Endothelial cell of umbilical vein (primary cell): Measurements from ENCODE around the gene GAB1. TPM values are rescaled to one million over a fixed set of nuclear protein-coding genes. Genes with fewer than 3 reads are reported as not detected.

ENCODE experiments used
- BruUV-seq: library from RNA; stranded (reverse); fragments of 400-500 nt; replicated peaks from 2 replicates; lab custom pipeline; 2021; lab: Mats Ljungman, UMichigan
- CTCF ChIA-PET: fragments of 300-600, 350-600 bp; sonication (Branson Sonifier 250); formaldehyde crosslinking; loops from one replicate; lab custom pipeline; 2021; ENCODE audit warnings: antibody characterized with exemption, inconsistent platforms; lab: Charles Lee
- POLR2A ChIA-PET: fragments of 300-600, 350-600 bp; sonication (Branson Sonifier 250); formaldehyde crosslinking; loops from one replicate; lab custom pipeline; 2021; ENCODE audit warnings: antibody characterized with exemption, inconsistent platforms; lab: Charles Lee
- DNase-seq: peaks from one replicate; pipeline ENCODE4 v3.0.0-alpha.2; 2011; ENCODE audit warnings: low read depth, low spot score
- FAIRE-seq: peaks from 2 replicates; lab custom pipeline; 2011; peaks lifted over from hg19 to GRCh38; lab: Jason Lieb, UNC
- H2AFZ ChIP-seq: 2 replicates; pipeline ENCODE4 v1.6.0; 2012; ENCODE audit warnings: low read depth, low read length, control low read depth, inconsistent platforms
- H3K27ac ChIP-seq: 2 replicates; pipeline ENCODE4 v1.5.1; 2011; ENCODE audit warnings: low read depth, mild to moderate bottlenecking, control low read depth, low read length, moderate library complexity; ENCODE audit not compliant: insufficient read depth
- H3K27me3 ChIP-seq, 2 experiments: 2 replicates each; pipeline versions ENCODE4 v1.6.0 to v1.6.1; 2011; ENCODE audit warnings: low read length in 2 of 2, mixed read lengths in 1 of 2; ENCODE audit not compliant: control insufficient read depth in 2 of 2, insufficient read depth in 2 of 2
- H3K36me3 ChIP-seq, 2 experiments: 2 replicates in 1 of 2; 3 replicates in 1 of 2; pipeline ENCODE4 v1.5.1; 2011; ENCODE audit warnings: low read length in 2 of 2, mild to moderate bottlenecking in 1 of 2, moderate library complexity in 1 of 2; ENCODE audit not compliant: control insufficient read depth in 2 of 2, insufficient read depth in 2 of 2; ENCODE audit errors: extremely low read depth in 1 of 2
- H3K4me1 ChIP-seq: 3 replicates; pipeline ENCODE4 v1.5.1; 2011; ENCODE audit warnings: mild to moderate bottlenecking, low read length; ENCODE audit not compliant: control insufficient read depth, insufficient read depth; ENCODE audit errors: extremely low read depth
- H3K4me2 ChIP-seq: 2 replicates; pipeline ENCODE4 v1.6.1; 2011; ENCODE audit warnings: low read length, control low read depth, mixed read lengths; ENCODE audit not compliant: insufficient read depth
- H3K4me3 ChIP-seq, 3 experiments: fragments of 200-600 bp in 1 of 3; sonication (generic), shearing (Covaris generic) in 1 of 3; replicated peaks in 1 of 3; 2 replicates each; pipeline ENCODE4 v1.5.1; 2011 to 2016; ENCODE audit warnings: control low read depth in 3 of 3, low read length in 3 of 3, mild to moderate bottlenecking in 2 of 3, inconsistent platforms in 1 of 3, low read depth in 1 of 3, moderate library complexity in 1 of 3; ENCODE audit not compliant: insufficient read depth in 1 of 3
- H3K79me2 ChIP-seq: 2 replicates; pipeline ENCODE4 v1.6.0; 2012; ENCODE audit warnings: low read length, inconsistent platforms; ENCODE audit not compliant: control insufficient read depth, insufficient read depth
- H3K9ac ChIP-seq: replicated peaks from 2 replicates; pipeline ENCODE3; 2011; ENCODE audit warnings: low read length, control low read depth; ENCODE audit not compliant: insufficient read depth; ENCODE audit errors: extremely low read depth
- H3K9me1 ChIP-seq: replicated peaks from 3 replicates; pipeline ENCODE4 v1.6.0; 2011; ENCODE audit warnings: mild to moderate bottlenecking, low read length; ENCODE audit not compliant: control insufficient read depth, insufficient read depth; ENCODE audit errors: extremely low read depth
- H3K9me3 ChIP-seq: replicated peaks from 2 replicates; pipeline ENCODE4 v1.5.1; 2012; ENCODE audit warnings: low read length, inconsistent platforms; ENCODE audit not compliant: control insufficient read depth, insufficient read depth
- H4K20me1 ChIP-seq: replicated peaks from 2 replicates; pipeline ENCODE3; 2011; ENCODE audit warnings: mild to moderate bottlenecking, low read length; ENCODE audit not compliant: control insufficient read depth, insufficient read depth; ENCODE audit errors: extremely low read depth
- EZH2 ChIP-seq: IDR thresholded peaks from 2 replicates; pipeline ENCODE4 v1.6.1; 2012; ENCODE audit warnings: borderline replicate concordance, low read depth, mild to moderate bottlenecking, moderate library complexity, low read length, inconsistent platforms; ENCODE audit not compliant: severe bottlenecking
- FOS ChIP-seq: IDR thresholded peaks from 2 replicates; pipeline ENCODE4 v1.6.1; 2011; ENCODE audit warnings: mild to moderate bottlenecking, low read length, moderate library complexity, borderline replicate concordance; ENCODE audit not compliant: insufficient read depth
- GATA2 ChIP-seq: IDR thresholded peaks from 2 replicates; pipeline ENCODE4 v1.7.0; 2011; ENCODE audit warnings: low read depth, mild to moderate bottlenecking, moderate library complexity, mixed read lengths, low read length; ENCODE audit not compliant: insufficient read length, insufficient read depth
- JUN ChIP-seq: IDR thresholded peaks from 2 replicates; pipeline ENCODE4 v1.6.1; 2011; ENCODE audit warnings: borderline replicate concordance, low read depth; ENCODE audit not compliant: insufficient read length, insufficient read depth
- MYC ChIP-seq: IDR thresholded peaks from one replicate; pipeline ENCODE4 v1.6.1; 2011; ENCODE audit warnings: mild to moderate bottlenecking, low read depth, low read length
- POLR2A ChIP-seq: IDR thresholded peaks from 2 replicates; pipeline ENCODE4 v1.6.1; 2012; ENCODE audit warnings: low read depth, mild to moderate bottlenecking, control low read depth, low read length
- POLR2AphosphoS5 ChIP-seq: IDR thresholded peaks from 2 replicates; pipeline ENCODE4 v1.6.1; 2012; ENCODE audit warnings: low read depth, mild to moderate bottlenecking, control low read depth, low read length, moderate library complexity; ENCODE audit not compliant: insufficient read depth
- dilution Hi-C: fragments of 300-500 bp; cut with MboI; formaldehyde crosslinking; loops from one replicate; pipeline ENCODE4 v1.15.0; 2019; ENCODE audit warnings: low sequenced_read_pairs; ENCODE audit not compliant: extremely low pct_ligation_motif_present
- intact Hi-C: fragments of 100-400 bp; cut with micrococcal nuclease; formaldehyde crosslinking; loops from one replicate; pipeline ENCODE4 v1.10.0; 2022
- polyA plus RNA-seq, 4 experiments: library from polyadenylated mRNA; depleted of rRNA in 3 of 4; stranded (reverse) in 3 of 4; unstranded in 1 of 4; fragments of >200 nt; gene quantifications; 2 replicates each; pipeline versions ENCODE4 v1.2.1 to v1.2.3, GENCODE V29; 2011 to 2012; ENCODE audit warnings: missing spikeins in 1 of 4
- total RNA-seq: library from RNA; stranded (reverse); gene quantifications from 2 replicates; pipeline ENCODE4 v1.2.3, GENCODE V29; 2021
- TF ChIP-seq, protein P1 (sequence below), 2 donors: IDR thresholded peaks; 1 replicate in 1 of 2; 2 replicates in 1 of 2; pipeline ENCODE4 v1.5.1; 2011; ENCODE audit warnings: low read length in 2 of 2, mild to moderate bottlenecking in 2 of 2, moderate library complexity in 2 of 2, control low read depth in 1 of 2, inconsistent platforms in 1 of 2, low read depth in 1 of 2; ENCODE audit not compliant: insufficient read depth in 1 of 2; ENCODE audit errors: extremely low read depth in 1 of 2
- TF ChIP-seq, protein P2 (sequence below): IDR thresholded peaks from 2 replicates; pipeline ENCODE4 v1.6.1; 2011; ENCODE audit not compliant: insufficient read depth, insufficient read length

GAB1 gene
- total and polyA plus RNA-seq, 2 donors (not counting 3 experiments of a cell fraction or from before 2014, with no cell fraction given), result 9.3 to 37.7 TPM

DNA sequence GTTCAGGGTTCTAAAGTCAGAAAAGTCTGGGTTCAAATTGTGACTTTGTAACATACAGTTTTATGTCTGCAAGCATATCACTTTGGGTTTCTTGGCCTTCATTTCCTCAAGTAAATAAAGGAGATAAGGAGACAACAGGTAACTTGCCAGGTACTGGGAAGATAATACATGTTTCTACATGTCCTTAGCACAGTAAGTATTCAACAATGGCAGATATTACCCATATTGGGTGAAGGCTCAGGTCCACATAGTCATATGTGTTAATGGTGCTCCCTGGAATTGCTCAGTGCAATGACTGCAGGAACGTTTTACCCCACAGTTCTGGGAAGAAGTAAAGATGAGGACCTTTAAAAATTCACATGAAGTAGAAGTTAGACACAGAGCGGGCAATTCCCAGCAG, 35.8 kb upstream of the GAB1 start:
- dilution Hi-C loops, result no loop called here

More for the DNA sequence above, 35.8 kb upstream of the GAB1 start:
- H3K9ac ChIP-seq, result no peak overlapping the region
- no peaks in the 10 kb centered on the region for H3K9me1 ChIP-seq
- BruUV-seq, result no TSS peak
- no peak overlapping the region for H2AFZ ChIP-seq
- H3K27me3 ChIP-seq, result no peaks in the 10 kb centered on the region
- no peak for DNase-seq
- no peaks in the 10 kb centered on the region for H3K9me3 ChIP-seq
- POLR2A ChIA-PET, result no interaction called here
- no peak overlapping the region for H3K4me3 ChIP-seq
- H4K20me1 ChIP-seq, result no peaks in the 10 kb centered on the region
- no peak overlapping the region for H3K27ac ChIP-seq
- H3K36me3 ChIP-seq, result no peaks in the 10 kb centered on the region
- TF ChIP-seq, protein P1, sequence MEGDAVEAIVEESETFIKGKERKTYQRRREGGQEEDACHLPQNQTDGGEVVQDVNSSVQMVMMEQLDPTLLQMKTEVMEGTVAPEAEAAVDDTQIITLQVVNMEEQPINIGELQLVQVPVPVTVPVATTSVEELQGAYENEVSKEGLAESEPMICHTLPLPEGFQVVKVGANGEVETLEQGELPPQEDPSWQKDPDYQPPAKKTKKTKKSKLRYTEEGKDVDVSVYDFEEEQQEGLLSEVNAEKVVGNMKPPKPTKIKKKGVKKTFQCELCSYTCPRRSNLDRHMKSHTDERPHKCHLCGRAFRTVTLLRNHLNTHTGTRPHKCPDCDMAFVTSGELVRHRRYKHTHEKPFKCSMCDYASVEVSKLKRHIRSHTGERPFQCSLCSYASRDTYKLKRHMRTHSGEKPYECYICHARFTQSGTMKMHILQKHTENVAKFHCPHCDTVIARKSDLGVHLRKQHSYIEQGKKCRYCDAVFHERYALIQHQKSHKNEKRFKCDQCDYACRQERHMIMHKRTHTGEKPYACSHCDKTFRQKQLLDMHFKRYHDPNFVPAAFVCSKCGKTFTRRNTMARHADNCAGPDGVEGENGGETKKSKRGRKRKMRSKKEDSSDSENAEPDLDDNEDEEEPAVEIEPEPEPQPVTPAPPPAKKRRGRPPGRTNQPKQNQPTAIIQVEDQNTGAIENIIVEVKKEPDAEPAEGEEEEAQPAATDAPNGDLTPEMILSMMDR (IDR thresholded peaks at IDR 0.05; ENCODE audit: extremely low read depth in 1 of 2, insufficient read depth in 1 of 2, low read depth in 1 of 2, low read length in 2 of 2), result no peak
- TF ChIP-seq FOS (no peak), GATA2 (no peak), EZH2 (no peak), JUN (no peak), MYC (no peak), POLR2AphosphoS5 (no peak), POLR2A (no peak)
- TF ChIP-seq, protein P2, sequence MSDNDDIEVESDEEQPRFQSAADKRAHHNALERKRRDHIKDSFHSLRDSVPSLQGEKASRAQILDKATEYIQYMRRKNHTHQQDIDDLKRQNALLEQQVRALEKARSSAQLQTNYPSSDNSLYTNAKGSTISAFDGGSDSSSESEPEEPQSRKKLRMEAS, result no peak
- FAIRE-seq, result no peak
- no peak overlapping the region for H3K4me2 ChIP-seq
- no peaks in the 10 kb centered on the region for H3K79me2 ChIP-seq
- CTCF ChIA-PET, result no interaction called here
- intact Hi-C loops, result no loop called here
- no peaks in the 10 kb centered on the region for H3K4me1 ChIP-seq
